Caco-2 (cell line): ENCODE measurements around the gene FCN1. TPM values are rescaled to one million over a fixed set of nuclear protein-coding genes. Genes with fewer than 3 reads are reported as not detected.

Experiments
- BruUV-seq: library from RNA; stranded (reverse); fragments of 400-500 nt; replicated peaks from 2 replicates; lab custom pipeline; 2021; lab: Mats Ljungman, UMichigan
- CTCF ChIA-PET: fragments of 300-600 bp; sonication (Branson Sonifier 250); formaldehyde crosslinking; loops from one replicate; lab custom pipeline; 2022; ENCODE audit warnings: antibody characterized with exemption; lab: Charles Lee
- POLR2A ChIA-PET: fragments of 300-600 bp; sonication (Branson Sonifier 250); formaldehyde crosslinking; loops from one replicate; lab custom pipeline; 2022; ENCODE audit warnings: antibody characterized with exemption; lab: Charles Lee
- DNase-seq, 2 experiments: peaks; one replicate each; pipeline versions ENCODE4 v3.0.0 to v3.0.0-alpha.2; 2020 to 2022
- H3K27me3 ChIP-seq: replicated peaks from 2 replicates; pipeline ENCODE4 v1.6.0; 2011; ENCODE audit warnings: low read length; ENCODE audit not compliant: control insufficient read depth, insufficient read depth
- H3K36me3 ChIP-seq: 2 replicates; pipeline ENCODE4 v1.5.1; 2011; ENCODE audit warnings: low read length; ENCODE audit not compliant: control insufficient read depth, insufficient read depth
- H3K4me1 ChIP-seq: fragments of 250-450 bp; sonication (Bioruptor Pico); 2 replicates; pipeline ENCODE4 v1.5.1; 2020; ENCODE audit warnings: mild to moderate bottlenecking
- H3K4me3 ChIP-seq: 2 replicates; pipeline ENCODE4 v1.5.1; 2011; ENCODE audit warnings: low read depth, mild to moderate bottlenecking, control low read depth, low read length
- H3K9me3 ChIP-seq: fragments of 250-450 bp; sonication (Bioruptor Pico); 2 replicates; pipeline ENCODE4 v1.5.1; 2020; ENCODE audit warnings: mild to moderate bottlenecking, moderate library complexity
- H3K27ac Mint-ChIP-seq: one replicate; pipeline ENCODE4 v1.8.0; 2022; ENCODE audit warnings: mixed read lengths; ENCODE audit not compliant: unreplicated experiment
- H3K27me3 Mint-ChIP-seq: one replicate; pipeline ENCODE4 v1.8.0; 2022; ENCODE audit warnings: mixed read lengths; ENCODE audit not compliant: insufficient read depth, unreplicated experiment
- H3K36me3 Mint-ChIP-seq: one replicate; pipeline ENCODE4 v1.8.0; 2022; ENCODE audit warnings: mild to moderate bottlenecking, mixed read lengths; ENCODE audit not compliant: insufficient read depth, unreplicated experiment
- H3K4me1 Mint-ChIP-seq: one replicate; pipeline ENCODE4 v1.8.0; 2022; ENCODE audit warnings: low read depth, mixed read lengths; ENCODE audit not compliant: unreplicated experiment
- H3K4me3 Mint-ChIP-seq: one replicate; pipeline ENCODE4 v1.8.0; 2022; ENCODE audit warnings: mild to moderate bottlenecking, moderate library complexity, mixed read lengths; ENCODE audit not compliant: unreplicated experiment
- H3K9me3 Mint-ChIP-seq: one replicate; pipeline ENCODE4 v1.8.0; 2022; ENCODE audit warnings: mixed read lengths; ENCODE audit not compliant: unreplicated experiment
- intact Hi-C: fragments of 100-400 bp; cut with micrococcal nuclease; formaldehyde crosslinking; loops from one replicate; pipeline ENCODE4 v1.10.0; 2022; ENCODE audit not compliant: unreplicated experiment
- total RNA-seq: library from RNA; stranded (reverse); gene quantifications from 2 replicates; pipeline ENCODE4 v1.2.3, GENCODE V29; 2022
- TF ChIP-seq, protein P1 (sequence below), 2 experiments: fragments of 200-600 bp in 1 of 2; IDR thresholded peaks; 1 replicate in 1 of 2; 2 replicates in 1 of 2; pipeline versions ENCODE4 v1.5.1 to v1.8.0; 2011 to 2022; ENCODE audit warnings: antibody characterized with exemption in 1 of 2, control low read depth in 1 of 2, inconsistent platforms in 1 of 2, low read depth in 1 of 2, low read length in 1 of 2, mild to moderate bottlenecking in 1 of 2, moderate library complexity in 1 of 2; ENCODE audit not compliant: insufficient read depth in 1 of 2, severe bottlenecking in 1 of 2, unreplicated experiment in 1 of 2

FCN1 gene
- total RNA-seq, 1 experiment from 2014 or later: not detected

DNA sequence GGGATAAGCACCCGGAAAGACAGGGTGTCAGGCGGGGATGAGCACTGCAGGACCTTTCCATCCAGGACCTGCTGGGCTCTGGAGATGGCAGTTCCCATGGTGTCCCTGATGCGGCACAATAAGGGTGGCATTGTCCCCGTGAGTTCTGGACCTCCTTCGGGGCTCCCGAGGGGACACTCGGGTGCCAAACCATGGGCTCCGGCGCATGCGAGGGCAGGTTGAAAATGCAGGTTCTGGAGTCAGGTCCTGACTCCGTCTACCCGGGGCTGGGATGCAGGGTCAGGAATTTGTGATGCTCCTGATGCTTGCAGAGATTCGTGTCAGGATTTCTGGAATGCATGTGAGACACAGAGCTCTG lies 36.4 kb downstream of the FCN1 start:
- BruUV-seq: no TSS peak
- Histone ChIP-seq H3K27me3 (no peaks in the 10 kb centered on the region), H3K4me3 (no peak overlapping the region), H3K9me3 (no peaks in the 10 kb centered on the region), H3K36me3 (no peaks in the 10 kb centered on the region), H3K4me1 (no peaks in the 10 kb centered on the region)
- POLR2A ChIA-PET: no interaction called here
- no peak overlapping the region for H3K27ac Mint-ChIP-seq
- H3K36me3 Mint-ChIP-seq: peaks cover 2% of the 10 kb centered on the region
- no peak overlapping the region for H3K4me3 Mint-ChIP-seq
- CTCF ChIA-PET: no interaction called here
- no peaks in the 10 kb centered on the region for H3K9me3 Mint-ChIP-seq
- TF ChIP-seq, protein P1, sequence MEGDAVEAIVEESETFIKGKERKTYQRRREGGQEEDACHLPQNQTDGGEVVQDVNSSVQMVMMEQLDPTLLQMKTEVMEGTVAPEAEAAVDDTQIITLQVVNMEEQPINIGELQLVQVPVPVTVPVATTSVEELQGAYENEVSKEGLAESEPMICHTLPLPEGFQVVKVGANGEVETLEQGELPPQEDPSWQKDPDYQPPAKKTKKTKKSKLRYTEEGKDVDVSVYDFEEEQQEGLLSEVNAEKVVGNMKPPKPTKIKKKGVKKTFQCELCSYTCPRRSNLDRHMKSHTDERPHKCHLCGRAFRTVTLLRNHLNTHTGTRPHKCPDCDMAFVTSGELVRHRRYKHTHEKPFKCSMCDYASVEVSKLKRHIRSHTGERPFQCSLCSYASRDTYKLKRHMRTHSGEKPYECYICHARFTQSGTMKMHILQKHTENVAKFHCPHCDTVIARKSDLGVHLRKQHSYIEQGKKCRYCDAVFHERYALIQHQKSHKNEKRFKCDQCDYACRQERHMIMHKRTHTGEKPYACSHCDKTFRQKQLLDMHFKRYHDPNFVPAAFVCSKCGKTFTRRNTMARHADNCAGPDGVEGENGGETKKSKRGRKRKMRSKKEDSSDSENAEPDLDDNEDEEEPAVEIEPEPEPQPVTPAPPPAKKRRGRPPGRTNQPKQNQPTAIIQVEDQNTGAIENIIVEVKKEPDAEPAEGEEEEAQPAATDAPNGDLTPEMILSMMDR (IDR thresholded peaks at IDR 0.05; ENCODE audit: insufficient read depth in 1 of 2, low read depth in 1 of 2, low read length in 1 of 2, severe bottlenecking in 1 of 2, unreplicated experiment in 1 of 2): no peak
- no peak for DNase-seq
- peaks cover 9% of the 10 kb centered on the region for H3K27me3 Mint-ChIP-seq
- no peaks in the 10 kb centered on the region for H3K4me1 Mint-ChIP-seq
- intact Hi-C loops: no loop called here

DNA sequence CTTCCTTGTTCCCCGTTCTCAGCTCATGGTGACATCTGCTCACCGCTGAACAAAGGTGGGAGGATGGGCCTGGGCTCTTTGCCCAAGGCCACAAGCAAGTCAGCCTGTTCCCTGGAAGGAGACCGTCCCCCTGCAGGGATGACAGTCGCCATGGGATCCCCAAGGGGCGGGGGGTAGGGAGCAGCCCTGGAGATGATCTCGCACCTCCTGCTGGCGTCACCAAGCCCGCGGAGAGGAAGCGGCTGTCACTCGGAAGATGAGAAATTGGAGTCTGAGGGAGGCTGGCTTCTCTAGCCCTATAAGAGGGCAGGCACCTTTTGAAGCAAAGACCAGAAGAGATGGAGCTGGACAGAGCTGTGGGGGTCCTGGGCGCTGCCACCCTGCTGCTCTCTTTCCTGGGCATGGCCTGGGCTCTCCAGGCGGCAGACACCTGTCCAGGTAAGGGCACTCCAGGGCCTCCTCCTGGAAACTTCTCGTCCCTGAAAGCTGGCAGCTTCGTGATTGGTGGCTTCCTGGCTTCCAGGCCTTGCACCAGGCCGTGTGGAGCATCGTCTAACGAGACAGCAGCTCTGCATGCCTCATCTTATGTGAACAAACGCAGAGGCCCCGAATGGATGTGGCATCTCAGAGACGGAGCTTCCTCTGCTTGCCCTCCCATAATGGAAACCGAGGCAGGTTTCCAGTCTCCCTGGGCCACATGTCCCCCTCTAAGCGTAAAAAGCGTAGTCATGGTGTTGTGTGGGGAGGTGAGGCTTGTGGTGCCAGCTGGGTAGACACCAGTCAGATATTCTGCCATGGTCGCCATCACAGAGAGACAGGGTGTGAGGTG lies 37.0 kb downstream of the FCN1 start, which contains the start of gene FCN2:
Gene FCN2, plus strand, starts transcription at position 327 of the 829 bp plus-strand sequence. Its CDS starts 12 bp downstream, at position 339.
- Histone ChIP-seq H3K4me1 (no peaks in the 10 kb centered on the region), H3K4me3 (no peak within 1 kb of the TSS), H3K9me3 (no peaks in the 10 kb centered on the region), H3K27me3 (no peaks in the 10 kb centered on the region), H3K36me3 (no peaks in the 10 kb centered on the region)
- H3K36me3 Mint-ChIP-seq: no peaks in the 10 kb centered on the region
- no peak within 1 kb of the TSS for H3K4me3 Mint-ChIP-seq
- TF ChIP-seq, protein P1 (IDR thresholded peaks at IDR 0.05; ENCODE audit: insufficient read depth in 1 of 2, low read depth in 1 of 2, low read length in 1 of 2, severe bottlenecking in 1 of 2, unreplicated experiment in 1 of 2): no peak
- intact Hi-C loops: no loop called here
- peaks cover 8% of the 10 kb centered on the region for H3K27me3 Mint-ChIP-seq
- POLR2A ChIA-PET: no interaction called here
- no peak for DNase-seq
- BruUV-seq: no TSS peak
- CTCF ChIA-PET: no interaction called here
- H3K27ac Mint-ChIP-seq: no peak within 1 kb of the TSS
- H3K9me3 Mint-ChIP-seq: no peaks in the 10 kb centered on the region
- no peaks in the 10 kb centered on the region for H3K4me1 Mint-ChIP-seq

DNA sequence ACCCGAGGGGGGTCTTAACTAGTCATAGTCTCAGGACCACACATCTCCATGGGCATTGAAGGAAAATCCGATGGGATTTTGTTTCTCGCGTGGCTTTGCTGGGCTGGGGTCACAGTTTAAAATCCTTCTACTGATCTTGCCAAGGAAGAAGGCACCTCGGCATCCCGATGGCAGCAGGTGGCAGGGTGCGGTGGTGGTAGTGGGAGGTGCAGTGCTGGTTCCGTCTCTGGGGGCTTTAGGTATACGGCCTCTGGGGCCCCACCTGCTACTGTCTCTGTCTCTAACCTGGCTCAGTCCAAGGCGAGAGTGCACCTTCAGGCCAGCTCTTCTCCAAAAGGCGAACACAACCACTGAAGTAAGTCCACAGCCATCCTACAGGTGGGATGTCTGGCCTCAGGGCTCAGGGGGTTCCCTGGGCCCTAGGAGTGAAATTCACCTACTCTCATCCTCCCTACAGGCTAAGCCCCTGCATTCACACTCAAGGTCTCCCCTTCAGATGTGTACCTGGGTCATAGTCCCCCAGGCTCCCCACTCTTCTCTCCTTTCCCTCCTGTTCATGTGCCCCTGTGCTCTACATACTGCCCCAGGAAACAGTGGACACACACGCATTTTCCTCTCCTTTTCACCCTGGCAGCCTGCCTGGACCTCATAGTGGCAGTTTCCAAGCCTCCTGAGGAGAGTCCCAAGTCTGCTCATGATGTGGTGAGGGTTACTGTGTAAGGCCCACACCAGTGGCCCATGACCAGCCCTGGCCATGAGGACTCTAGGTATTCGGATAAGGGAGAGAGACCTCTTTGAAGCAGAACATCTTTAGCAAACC lies 37.8 kb downstream of the FCN1 start:
- no peaks in the 10 kb centered on the region for H3K4me1 Mint-ChIP-seq
- POLR2A ChIA-PET: no interaction called here
- no peaks in the 10 kb centered on the region for H3K9me3 Mint-ChIP-seq
- Histone ChIP-seq H3K27me3 (no peaks in the 10 kb centered on the region), H3K4me1 (no peaks in the 10 kb centered on the region), H3K9me3 (no peaks in the 10 kb centered on the region), H3K36me3 (no peaks in the 10 kb centered on the region), H3K4me3 (no peak overlapping the region)
- intact Hi-C loops: no loop called here
- H3K27me3 Mint-ChIP-seq: peaks cover 8% of the 10 kb centered on the region
- CTCF ChIA-PET: no interaction called here
- BruUV-seq: no TSS peak
- TF ChIP-seq, protein P1 (IDR thresholded peaks at IDR 0.05; ENCODE audit: insufficient read depth in 1 of 2, low read depth in 1 of 2, low read length in 1 of 2, severe bottlenecking in 1 of 2, unreplicated experiment in 1 of 2): no peak
- no peak for DNase-seq
- H3K36me3 Mint-ChIP-seq: no peaks in the 10 kb centered on the region
- no peak overlapping the region for H3K4me3 Mint-ChIP-seq
- H3K27ac Mint-ChIP-seq: no peak overlapping the region
